Activated CD4-positive, CD25-positive, alpha-beta regulatory T cell treated with anti-CD3 and anti-CD28 coated beads, Interleukin-2, amount 50 U/mL, for 16 hours (primary cell): ENCODE measurements around the gene ANO6.
"Not testable (repeated sequence)": the region's sequence is repeated elsewhere in the genome, so short reads cannot be mapped to it uniquely, and the experiment has no call there.

Experiments used
- DNase-seq: peaks from one replicate; pipeline ENCODE4 v3.0.0-alpha.2; 2020; ENCODE audit warnings: low read depth, low spot score

Gene ANO6

DNA sequence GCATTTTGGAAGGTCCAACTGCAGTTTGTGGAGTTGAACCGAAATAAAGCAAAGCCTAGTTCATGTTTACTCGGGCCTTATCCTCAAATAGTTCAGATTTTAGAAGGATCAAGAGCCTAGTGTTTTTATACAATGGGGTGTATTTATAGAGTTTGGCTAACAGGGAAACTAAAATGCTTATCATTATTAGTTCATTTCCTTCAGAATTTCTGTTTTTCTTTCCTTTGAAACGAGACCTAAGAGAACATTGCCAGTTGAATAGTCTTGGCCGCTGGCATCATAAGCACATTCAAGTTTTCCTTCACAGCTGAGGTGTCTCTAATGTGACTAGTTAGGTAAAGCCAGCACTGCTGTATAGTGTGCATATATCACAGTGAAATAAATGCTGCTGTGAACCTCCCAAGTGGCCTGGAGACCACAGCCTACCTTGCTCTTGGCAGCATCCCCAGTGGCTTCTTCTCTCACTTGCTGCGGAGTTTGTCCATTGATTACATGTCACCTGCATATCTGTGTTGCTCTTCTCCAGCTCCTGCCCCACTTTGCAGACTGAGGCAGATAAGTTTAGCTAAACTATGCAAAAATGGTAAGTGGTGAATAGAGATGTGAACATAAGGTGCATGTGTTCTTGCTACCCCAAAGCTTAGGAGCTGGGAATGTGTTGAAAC lies 88.8 kb downstream of the ANO6 start:
- no peak for DNase-seq

DNA sequence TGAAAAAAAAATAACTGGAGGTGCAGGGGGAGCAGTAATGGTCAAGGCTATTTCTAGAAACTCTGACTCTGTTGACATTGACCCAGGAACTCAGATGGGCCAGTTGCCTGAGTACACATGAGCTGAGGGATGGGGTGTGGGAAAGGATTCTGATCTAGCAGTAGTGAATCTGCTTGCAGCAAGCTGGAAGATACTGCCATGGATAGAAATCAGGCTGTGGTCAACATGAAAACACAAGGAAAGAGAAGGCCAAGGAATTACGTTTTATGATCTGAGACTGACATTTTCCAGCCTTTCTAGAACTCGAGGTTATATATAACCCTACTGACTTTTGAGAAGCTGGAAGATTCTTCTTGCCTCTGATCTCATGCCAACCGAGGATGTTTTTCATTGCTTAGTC lies 90.0 kb downstream of the ANO6 start:
- no peak for DNase-seq

DNA sequence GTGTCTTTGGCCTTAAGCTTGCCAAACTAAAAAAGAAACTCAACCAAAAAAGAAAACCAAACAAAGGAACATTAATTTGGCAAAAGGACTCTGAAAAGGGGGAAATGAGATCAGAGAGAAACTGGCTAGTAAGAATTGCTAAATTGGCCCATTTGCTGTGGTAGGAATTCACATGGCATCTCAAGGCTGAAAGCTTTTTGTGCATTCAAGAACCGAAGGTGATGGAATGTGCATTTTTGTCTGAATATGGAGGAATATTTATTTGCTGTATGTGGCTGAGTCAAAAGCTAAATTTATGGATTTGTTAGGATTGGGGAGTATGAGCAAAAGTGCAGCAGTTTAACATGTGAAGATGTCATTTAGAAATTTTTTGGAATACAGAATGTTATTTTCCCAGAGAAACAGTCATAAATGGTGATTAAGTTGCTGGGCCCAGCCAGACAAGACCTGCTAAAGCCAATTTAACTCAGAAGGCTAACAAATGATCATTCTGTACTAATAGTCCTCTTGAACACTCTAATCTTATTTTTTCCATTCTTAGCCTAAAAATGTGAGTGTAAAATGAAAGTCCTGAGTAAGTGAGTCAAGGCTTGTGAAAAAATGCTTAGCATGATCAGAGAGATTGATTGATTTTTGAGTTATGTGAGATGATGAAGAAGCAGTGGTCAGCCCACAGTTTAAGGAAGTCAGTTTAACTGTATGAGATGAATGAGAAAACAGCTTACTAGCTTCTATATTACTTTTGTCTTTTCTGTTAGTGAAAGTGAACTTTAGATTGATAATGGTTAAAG lies 94.1 kb downstream of the ANO6 start:
- DNase-seq, result no peak

DNA sequence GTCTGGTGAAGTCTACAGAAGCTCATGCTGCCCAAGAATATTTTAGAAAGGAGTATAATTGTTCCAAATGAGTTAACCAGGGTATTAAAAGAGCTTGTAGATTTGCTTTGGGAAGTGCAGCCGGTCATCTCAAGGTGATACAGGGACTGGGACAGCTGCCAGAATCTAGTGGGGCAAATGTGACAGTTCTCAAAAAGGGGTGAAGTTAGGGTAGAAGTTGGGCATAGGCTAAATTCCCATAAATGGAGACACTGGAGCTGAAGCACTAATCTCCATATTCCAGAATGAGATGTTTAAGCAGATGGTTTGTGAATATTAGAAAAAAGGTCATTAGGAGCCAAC lies 94.7 kb downstream of the ANO6 start:
- DNase-seq, result no peak

DNA sequence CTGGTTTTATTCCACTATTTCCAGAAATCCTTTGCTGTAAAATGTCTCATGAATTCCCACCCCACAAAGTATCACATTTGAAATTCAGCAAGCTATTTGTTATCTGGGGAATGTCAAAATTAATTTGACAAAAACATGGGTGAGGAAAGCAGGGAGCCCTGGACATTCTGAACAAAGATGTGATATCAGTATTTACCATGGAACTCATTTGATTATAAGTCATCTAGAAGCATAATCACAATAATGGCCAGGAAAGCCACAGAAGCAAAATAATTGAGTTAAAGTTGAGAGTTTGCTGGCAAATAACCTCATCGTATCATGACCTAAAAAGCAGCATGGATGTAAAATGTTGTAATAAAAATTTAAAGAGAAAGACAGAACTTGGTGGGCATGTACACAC lies 96.1 kb downstream of the ANO6 start:
- no peak for DNase-seq

DNA sequence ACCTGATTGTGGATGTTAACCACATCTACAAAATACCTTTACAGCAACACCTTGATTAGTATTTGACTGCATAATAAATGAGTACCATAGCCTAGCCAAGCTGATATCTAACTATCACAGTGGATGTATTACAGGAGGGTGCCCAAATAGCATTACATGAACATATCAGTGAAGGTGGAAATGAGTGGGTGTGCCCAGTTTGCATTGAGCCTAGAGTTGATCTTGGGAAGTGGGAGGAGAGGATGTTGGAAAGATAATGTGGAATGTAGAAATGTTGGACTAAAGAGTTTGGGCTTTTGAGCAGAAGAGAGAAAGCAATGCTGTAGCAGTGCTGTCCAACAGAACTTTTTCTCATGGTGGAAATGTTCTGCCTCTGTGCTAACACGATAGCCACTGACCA lies 98.9 kb downstream of the ANO6 start:
- no peak for DNase-seq

DNA sequence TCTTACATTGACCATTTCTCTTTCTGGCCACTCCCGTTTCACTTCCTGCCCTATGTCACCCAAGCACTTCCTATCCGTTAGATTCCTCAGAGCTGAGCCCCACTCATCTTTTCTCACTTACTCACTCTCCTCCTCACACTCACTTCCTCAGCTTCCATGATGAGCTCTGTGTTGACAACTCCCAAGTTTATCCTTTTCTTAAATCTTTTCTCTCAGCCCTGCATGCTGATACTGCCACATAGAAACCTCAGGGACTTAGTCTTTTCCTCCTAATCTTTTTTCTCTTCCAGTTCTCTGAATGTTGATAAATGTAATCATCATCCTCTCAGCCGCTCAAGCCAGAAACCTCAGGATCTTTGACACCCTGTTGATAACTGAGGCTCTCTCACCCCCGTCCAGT lies 99.6 kb downstream of the ANO6 start:
- DNase-seq, result no peak

DNA sequence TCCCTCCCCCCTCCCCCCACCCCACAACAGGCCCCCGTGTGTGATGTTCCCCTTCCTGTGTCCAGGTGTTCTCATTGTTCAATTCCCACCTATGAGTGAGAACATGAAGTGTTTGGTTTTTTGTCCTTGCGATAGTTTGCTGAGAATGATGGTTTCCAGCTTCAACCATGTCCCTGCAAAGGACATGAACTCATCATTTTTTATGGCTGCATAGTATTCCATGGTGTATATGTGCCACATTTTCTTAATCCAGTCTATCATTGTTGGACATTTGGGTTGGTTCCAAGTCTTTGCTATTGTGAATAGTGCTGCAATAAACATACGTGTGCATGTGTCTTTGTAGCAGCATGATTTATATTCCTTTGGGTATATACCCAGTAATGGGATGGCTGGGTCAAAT lies 101.4 kb downstream of the ANO6 start:
- DNase-seq, result not testable (repeated sequence)

DNA sequence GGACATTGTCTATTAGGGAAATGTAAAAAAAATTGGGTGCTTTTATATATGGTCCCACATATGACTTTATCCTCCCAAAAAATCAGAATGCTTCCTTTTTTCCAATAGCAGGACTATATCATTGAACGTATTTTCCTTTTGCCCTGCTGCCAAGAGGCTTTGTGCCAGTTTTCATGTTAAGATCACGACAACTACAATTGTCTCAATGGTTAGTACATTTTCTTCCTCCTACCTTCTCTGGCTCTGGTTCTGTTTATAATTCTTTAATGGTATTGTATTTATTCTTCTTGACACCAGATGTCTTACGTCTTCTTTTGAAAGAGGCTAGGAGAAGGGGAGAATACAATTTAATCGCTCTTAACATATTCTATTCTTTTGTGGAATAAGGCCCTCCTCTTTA lies 106.9 kb downstream of the ANO6 start:
- no peak for DNase-seq

DNA sequence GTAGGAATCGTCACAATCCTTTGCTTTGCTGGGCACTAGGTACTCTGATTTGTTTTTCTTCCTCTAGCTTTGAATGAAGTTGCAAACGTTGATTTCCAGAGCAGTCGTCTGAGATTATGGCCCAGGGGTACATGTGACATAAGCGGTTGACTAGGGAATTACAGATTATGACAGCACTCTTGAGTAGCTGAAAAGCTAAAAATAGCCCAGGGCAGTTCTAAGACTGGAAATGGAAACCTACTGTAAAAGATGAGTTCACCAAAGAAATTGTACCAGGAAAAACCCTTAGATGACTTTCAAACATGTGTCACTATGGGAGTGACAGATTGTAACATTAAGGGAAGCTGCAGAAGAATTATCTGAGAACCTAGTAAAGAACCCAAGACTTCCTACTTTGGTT lies 108.5 kb downstream of the ANO6 start:
- no peak for DNase-seq

DNA sequence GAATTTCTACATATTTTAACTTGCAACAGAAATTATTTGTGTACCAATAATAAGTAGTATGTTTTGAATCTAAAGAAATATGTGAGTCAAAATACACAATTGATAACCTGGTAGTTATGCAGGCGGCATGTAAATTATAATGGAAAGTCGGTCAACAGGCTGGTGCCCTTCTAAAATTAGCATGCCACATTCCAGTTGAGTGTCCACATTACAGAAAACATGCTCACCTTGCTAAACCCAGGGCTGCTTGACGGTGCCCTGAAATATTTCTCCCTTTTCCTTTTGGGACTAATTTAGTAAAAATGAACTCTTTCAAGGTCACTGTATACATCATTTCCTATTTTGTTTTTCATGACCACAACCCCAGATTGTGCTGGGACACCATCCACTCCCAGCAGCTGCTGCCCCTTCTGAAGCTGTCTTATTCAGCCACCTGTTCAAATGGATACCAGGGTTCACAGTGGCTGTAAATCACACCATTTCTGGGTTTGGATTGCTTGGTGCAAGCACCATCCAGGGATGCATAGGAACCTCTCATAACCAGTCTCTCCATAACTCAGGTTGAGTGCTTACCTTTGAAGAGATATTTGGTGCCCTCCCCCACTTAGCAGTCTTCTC lies 110.6 kb downstream of the ANO6 start:
- DNase-seq, result no peak

DNA sequence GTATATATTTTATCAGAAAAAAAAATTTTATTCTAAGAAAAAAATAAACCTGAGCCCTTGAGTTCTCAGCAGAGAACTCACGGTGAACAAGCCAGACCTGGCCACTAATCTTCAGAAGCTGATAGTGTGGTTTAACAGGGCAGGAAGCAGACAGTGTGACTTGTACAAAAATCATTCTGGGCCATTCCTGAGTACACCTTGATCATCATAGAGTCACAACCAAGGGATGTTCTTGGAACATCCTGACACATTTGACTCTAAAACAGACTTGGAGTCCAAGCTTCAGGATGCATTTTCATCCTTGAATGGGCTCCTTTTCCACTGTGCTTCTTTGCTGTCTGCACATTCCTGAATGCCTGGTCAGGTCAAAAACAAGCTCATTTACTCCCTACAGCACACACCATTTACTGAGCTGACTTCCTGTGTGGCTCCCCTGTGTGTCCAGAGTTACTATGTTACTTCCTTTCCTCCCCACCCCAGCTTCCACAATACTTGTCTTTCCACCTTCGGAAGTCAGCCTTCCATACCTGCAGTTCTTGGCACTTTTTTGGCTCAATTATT lies 112.0 kb downstream of the ANO6 start:
- no peak for DNase-seq

DNA sequence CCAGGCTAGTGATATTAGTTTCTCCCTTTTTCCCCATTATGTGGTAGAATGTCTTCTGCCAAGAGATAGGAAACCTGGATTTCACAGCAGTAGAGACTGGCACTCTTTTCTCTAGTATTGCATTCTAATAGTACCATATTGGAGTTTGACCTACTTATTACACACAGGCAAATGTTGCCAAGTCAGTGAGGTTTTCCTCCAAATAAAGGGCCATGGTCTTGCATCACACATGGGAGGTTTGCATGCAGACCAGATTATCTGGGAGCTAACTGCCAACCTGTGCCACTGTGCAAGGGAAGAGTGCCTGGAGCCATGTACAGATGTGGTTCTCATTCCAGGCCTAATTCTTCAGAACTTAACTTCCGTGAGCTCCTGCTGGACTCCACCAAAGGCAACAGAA lies 113.3 kb downstream of the ANO6 start:
- no peak for DNase-seq

DNA sequence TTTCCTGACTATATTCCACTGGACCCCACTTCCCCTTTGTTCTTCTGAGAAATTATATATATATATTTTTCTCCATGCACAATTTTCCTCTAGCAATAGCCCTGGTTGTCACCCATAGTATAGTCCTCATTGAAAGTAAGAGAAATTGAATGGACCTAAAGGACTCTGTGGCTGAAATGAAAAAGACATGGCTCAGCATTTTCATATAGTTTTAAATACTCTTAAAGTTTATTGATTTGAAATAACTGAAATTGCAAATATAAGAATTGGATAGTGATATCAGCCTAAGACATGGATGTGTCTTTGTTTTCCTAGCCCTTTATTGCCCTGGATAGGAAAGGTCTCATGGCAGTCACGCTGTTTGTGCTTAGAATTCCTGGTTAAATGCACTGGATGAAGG lies 113.8 kb downstream of the ANO6 start:
- DNase-seq, result no peak

DNA sequence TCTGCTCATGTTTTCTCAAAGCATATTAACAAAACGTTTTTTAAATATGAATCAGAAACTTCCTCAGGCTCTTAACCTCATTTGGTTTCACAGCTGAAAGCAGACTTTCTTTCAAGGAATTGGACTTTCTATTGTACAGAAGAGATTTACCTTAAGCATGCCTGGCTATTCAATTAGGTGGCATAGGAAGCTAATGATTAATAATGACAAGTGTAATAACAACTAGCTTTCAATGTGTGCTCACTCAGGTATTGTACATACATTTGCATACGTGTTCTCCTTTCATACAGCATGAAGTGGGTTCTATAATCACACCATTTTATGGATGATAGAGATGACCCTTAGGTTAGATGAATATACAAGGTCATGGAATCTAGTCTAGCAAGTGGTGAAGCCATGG lies 115.7 kb downstream of the ANO6 start:
- DNase-seq, result no peak

DNA sequence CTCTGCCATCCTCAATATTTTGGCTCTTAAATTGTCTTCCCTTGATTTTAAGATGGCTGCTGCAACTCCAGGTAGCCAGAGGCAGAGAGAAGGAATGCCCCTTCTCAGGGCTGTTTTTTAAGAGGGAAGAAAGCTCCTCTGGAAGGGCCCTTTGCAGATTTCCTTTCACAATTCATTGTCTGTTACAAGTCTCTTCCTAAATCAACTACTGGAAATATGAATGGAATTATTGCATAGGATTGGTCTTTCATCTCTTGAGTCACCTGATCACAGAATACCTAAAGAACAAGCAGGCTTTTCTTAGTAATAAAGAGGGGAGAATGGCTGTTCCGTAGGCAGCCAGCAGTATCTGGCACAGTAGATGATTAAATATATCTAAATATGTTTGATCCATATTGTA lies 118.5 kb downstream of the ANO6 start:
- no peak for DNase-seq

DNA sequence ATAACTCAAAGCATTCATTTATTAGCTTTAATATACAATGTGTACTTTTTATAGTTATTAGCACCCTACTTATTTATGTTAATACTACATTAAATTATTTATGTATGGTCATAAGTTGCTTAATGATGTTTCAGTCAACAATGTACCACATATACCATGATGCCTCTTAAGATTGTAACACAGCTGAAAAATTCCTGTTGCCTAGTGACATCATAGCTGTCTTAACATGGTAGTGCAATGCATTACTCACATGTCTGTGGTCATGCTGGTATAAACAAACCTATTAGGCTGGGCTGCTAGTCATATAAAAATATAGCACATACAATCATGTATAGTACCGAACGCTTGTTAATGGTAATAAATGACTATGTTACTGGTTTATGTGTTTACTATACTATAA lies 120.4 kb downstream of the ANO6 start:
- no peak for DNase-seq

DNA sequence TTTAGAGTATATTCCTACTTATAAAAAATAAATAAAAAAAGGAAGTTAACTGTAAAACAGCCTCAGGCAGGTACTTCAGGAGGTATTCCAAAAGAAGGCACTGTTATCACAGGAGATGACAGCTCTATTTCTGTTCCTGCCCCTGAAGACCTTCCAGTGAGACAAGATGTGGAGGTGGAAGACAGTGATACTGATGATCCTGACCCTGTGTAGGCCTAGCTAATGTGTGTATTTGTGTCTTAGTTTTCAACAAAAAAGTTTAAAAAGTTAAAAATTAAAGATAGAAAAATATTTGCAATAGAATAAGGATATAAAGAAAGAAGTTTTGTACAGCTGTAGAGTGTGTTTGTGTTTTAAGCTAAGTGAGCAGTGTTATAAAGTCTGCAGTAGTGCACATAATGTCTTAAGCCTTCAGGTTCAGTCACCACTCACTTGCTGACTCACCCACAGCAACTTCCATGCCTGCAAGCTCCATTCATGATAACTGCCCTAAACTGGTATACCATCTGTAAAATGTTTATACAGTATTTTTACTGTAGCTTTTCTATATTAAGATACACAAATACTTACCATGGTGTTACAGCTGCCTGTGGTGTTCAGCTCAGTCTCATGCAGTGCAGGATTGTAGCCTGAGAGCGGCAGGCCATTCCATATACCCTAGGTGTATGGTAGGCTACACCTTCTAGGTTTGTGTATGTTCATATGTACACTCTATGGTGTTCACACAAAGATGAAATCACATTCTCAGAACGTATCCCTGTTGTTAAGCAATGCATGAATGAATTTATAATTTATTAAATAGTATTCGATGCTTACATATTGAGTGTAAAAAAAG lies 121.1 kb downstream of the ANO6 start:
- no peak for DNase-seq

DNA sequence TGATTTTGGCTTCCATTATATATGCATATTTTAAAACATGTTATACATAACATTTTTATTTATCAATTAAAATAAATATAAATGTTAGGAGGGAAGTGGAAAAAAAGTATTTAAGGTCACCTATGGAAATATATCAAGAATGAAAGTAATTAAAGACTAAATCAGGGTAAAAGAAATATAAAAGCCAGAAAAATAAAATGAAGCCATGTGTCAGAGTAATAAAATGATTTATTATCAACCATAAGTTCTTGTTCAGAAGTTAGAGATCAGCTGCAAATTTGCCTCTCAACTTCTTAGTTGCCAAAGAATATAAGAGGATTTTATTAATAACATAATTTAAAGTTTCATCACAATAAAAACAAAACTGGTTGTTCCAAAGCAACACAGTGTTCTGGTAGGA lies 121.9 kb downstream of the ANO6 start:
- no peak for DNase-seq

DNA sequence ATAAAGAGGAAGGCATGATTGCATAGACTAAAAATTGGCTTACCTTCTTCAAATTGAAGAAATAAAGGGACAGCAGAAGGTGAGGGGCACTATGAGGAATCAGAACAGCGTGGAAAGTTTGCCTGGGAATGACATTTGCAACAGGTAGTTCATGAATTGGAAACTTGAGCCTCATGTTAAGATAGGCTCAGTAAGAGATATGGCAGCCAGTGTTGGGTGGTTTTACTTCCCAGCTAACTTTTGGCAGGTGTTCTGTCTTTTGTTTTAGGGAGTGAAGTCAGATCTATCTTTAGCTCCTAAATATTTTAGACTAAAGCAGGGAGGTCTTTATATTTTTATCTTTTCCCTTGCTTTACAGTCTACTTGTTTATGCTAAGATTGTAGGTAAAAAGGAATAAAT lies 122.4 kb downstream of the ANO6 start:
- DNase-seq, result no peak

DNA sequence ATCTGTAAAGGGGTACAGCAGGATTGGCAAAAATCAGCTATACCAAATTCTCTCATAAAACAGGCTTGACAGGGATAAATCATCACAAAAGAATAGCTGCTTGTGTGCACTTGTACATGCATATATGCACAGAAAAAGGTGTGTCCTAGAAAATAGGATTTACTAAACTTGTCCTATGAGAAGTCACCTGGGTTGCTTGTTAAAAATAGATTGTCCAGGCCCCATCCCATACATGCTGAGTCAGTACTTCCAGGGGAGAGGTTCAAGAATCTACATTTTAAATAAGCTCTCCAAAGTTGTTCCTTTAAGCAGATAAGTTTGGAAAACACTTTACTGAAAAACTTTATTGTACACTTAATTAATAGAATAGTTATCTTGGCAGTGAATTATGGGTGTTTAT lies 123.1 kb downstream of the ANO6 start:
- DNase-seq, result no peak

DNA sequence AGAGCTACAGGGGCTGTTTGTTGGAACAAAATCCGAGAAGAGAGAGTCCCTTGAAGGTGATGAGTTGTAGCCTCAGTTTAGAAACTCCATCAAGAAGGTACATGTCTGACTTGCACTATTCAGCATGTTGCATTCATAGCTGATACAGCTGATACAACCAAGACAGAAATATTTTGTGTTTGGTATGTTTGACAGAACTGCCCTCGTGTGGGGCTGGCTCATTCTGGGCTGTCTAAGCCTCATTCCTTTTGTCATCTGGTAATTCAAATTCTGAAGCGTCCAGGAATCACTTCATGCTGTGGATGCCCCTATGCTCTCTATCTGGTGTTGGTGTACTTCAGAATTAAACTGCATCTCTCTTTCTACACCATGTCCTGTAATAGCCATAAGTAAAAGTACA lies 126.3 kb downstream of the ANO6 start:
- DNase-seq, result no peak
